ENCODE data around the gene GRIN3B. TPM values are rescaled to one million over a fixed set of nuclear protein-coding genes. Genes with fewer than 3 reads are reported as not detected.

GRIN3B gene
- total and polyA plus RNA-seq, 9 of the 15 experiments (the other 6 are each of a cell fraction or from before 2014, with no cell fraction given): 0.06 to 0.95 (median 0.19) TPM; not detected in 6

GRCh38 chr19:1025960-1026782, 26.0 kb downstream of the GRIN3B start, which contains the start of gene CNN2 (continued):
- TF ChIP-seq REST (IDR thresholded peaks at IDR 0.05; ENCODE audit: borderline replicate concordance) (peak; percentile 10; the same call in 1 of the 2 replicates), REST (CRISPR knock-in tag; IDR thresholded peaks at IDR 0.05; ENCODE audit: low read depth) (no peak), EGR1 (conservative IDR thresholded peaks at IDR 0.05) (peak; percentile 79), USF2 (CRISPR knock-in tag; IDR thresholded peaks at IDR 0.05) (no peak), RFX7 (CRISPR knock-in tag; IDR thresholded peaks at IDR 0.05) (no peak), SMARCB1 (IDR thresholded peaks at IDR 0.05; ENCODE audit: insufficient read length, low read depth) (no peak), NFE2 (IDR thresholded peaks at IDR 0.05; ENCODE audit: low read depth) (no peak), CSDE1 (IDR thresholded peaks at IDR 0.05) (no peak), ATF3 (IDR thresholded peaks at IDR 0.05) (no peak), ATF3 (CRISPR knock-in tag; conservative IDR thresholded peaks at IDR 0.05) (no peak), NCOR1 (IDR thresholded peaks at IDR 0.05) (no peak), SNIP1 (IDR thresholded peaks at IDR 0.05; ENCODE audit: low read depth) (no peak), ZNF444 (CRISPR knock-in tag; IDR thresholded peaks at IDR 0.05) (no peak), PTRF (tag; IDR thresholded peaks at IDR 0.05) (no peak), NKRF (IDR thresholded peaks at IDR 0.05; ENCODE audit: borderline replicate concordance) (0 out of 2 replicates have a peak, but pooled peaks have one; percentile 11), ZNF140 (CRISPR knock-in tag; IDR thresholded peaks at IDR 0.05) (no peak), CHCHD3 (CRISPR knock-in tag; IDR thresholded peaks at IDR 0.05) (no peak), ZC3H8 (IDR thresholded peaks at IDR 0.05) (no peak)

All from K562 (cell line).